Left hindlimb (tissue), 1 donor: ENCODE data around the gene GHR.

Source experiments
- DNase-seq: peaks from one replicate; pipeline ENCODE4 v3.0.0-alpha.2; 2018

GHR gene

DNA sequence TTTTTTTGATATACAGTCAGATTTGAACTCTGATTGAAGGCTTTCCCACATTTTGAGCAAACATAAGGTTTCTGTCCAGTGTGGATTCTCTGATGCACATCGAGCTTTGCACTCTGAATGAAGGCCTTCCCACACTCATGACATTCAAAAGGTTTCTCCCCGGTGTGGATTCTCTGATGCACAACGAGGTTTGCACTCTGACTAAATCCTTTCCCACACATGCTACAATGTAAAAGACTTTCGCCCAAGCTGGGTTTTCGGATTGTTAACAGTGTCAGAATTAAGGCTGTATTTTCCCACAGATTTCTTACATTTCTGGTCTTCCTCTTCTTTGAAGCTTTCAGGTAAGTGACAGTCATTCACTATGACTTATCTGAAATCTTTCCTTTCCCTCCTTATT lies 44.3 kb downstream of the GHR start:
- DNase-seq = no peak

- no peak for DNase-seq
Measured at GRCh38 chr5:42467981-42468524, 44.8 kb downstream of the GHR start.

- DNase-seq = no peak
Measured at GRCh38 chr5:42483472-42484154, 60.4 kb downstream of the GHR start.

DNA sequence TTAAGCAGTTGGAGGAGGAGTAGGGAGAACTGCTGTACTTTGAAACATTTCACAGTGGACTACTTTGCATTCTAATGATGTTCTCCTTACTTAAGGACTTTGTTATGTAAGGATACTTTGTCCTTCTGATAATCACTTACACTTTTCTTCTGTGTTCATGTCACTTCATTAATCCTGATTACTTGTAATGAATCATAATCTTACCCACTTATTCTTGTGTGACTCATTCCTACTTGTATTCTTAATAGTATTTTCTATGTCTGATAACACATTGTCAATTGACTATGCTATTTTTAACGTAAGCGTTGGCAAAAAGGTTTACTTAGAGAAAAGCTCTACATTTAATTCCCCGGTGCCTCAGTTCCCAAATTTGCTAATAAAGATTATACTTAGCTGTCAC lies 63.8 kb downstream of the GHR start:
- no peak for DNase-seq

GRCh38 chr5:42487821-42488220 lies 64.6 kb downstream of the GHR start:
- no peak for DNase-seq

DNA sequence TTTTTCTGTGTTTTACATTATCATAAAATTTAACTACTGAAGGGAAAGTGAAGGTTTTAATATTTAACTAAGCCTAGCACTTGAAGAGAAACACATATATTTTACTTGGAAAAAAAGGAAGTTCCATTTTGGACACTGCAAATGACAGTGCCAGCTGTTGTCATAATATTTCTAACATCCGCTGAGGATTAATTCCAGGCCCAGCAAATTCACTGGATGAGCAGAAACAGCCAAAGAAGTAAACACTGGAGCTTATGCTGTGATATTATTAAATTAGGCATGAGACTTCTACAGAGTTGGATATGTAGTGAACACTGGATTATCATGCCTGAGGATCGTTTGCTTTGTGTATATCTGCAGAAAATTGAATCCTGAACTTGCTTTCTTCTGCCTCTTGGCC lies 67.6 kb downstream of the GHR start:
- no peak for DNase-seq

DNA sequence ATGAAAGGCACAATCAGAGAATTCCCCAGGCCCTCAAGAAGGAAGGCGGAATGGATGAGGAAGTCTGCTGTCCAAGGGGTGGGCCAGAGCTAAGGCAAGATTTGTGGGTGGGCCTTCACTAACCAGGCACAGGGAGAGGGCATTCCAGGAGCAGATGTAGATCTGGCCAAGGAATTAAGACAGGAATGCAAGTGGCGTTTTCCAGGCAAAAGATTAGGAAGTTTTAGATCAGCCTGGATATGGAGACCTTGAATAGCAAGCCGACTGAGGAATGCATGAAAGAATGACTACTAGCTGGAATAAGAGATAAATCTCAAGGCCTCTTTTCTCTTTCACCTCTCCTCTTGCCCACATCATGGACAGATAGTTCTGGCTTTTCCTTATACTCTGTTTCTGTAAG lies 68.5 kb downstream of the GHR start:
- peak; percentile 28 for DNase-seq

DNA sequence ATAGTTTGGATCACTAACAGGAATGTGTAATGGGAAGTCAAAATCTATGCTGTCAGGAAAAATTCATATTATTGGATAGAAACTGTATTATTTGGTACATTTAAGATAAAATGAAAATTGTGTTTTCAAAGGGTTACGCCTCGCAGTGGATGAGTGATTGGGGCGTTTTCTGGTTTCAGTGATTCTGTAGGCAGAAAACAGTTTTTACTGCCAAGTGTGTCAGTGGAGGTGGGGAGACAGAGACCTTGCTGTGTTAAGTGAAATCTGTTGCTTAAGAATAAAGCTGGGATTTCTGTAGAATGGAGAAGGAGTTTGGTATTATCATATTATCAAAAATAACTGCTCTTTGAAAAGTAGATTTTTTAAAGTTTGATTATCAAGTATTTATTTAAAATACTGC lies 69.7 kb downstream of the GHR start:
- no peak for DNase-seq

DNA sequence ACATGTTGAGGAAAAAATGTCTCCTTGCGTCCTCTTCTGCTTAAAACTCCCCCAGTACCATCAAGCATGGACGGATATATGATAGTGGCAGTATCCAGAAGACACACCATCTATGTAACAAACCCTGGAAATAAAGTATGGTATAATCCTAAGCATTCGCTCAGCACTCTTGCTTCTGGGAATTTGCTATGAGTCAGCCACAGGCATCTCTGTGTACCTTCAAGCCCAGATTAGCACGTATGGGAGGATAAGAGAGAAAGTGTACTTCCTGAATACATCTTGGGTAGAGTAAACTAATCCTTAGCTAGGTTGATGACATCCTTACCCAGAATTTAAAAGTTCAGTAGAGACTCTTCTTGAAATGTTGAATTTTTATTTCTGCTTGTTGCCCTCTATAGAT lies 71.2 kb downstream of the GHR start:
- no peak for DNase-seq

DNA sequence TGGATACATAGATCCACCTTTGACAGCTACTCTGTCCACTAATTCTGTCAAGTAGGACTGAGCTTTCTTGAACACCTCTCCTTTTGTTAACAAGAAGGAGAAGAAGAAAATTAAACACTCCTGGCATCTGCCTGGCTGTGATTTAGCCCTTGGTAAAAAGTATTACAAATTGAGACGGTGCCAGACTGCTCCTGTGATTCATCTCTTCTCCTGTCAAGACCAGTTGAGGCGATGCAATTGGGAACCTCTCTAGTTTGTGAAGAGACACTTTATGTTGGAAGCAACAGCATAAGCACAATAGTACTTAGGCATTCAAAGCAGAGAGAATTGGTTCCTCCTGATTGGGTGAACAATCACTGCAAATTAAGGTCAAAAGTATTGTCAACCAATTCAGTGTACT lies 72.7 kb downstream of the GHR start:
- DNase-seq = no peak

- DNase-seq = no peak
Measured at GRCh38 chr5:42496397-42497156, 73.3 kb downstream of the GHR start.

GRCh38 chr5:42498000-42498399 lies 74.8 kb downstream of the GHR start:
- no peak for DNase-seq

- DNase-seq = no peak
Measured at GRCh38 chr5:42499016-42499415, 75.8 kb downstream of the GHR start.

DNA sequence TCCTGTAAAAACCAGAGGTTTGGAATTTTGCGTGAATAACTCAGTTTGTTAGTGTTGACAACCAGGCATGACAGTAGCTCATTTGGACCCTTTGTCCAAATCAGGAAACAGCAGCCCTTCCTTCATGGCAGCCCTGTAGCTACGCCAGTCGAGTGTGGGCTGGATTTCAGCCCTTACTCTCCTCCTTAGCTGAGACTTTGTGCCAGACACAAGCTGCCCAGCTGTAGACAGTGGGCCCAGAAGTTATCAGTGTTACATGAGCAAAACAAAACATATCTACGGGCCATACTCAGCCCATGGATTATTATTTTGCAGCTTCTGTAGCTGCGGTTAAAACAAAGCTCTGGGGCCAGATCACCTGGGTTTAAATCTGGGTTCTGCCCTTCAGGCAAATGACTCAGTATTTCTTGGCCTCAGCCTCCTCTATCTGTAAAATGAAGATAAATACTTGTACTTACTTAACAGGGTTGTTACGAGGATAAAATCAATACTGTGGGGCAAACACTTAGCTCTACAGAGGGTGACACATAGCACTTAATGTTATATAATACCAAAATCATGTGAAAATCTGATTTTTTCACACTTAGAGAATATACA lies 76.9 kb downstream of the GHR start:
- DNase-seq = no peak

GRCh38 chr5:42502613-42503470 lies 79.6 kb downstream of the GHR start:
- no peak for DNase-seq

DNA sequence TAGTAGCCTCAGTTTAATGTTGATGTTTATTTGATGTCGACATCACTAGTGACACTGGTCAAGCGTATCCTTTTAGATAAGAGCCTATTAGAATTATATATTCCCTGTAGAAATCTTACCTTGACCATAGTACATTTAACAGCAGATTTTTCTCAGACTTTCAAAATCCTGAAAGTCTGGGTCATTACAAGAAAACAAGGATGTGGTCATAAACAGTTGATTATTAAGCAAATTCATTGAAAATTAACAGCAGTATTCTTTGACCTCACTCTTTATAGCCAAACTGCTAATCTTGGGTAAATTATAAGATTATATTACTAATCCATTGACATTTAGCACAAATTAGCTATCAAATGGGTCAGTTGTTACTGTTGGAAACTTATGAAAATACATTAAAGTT lies 83.4 kb downstream of the GHR start:
- DNase-seq = no peak

- no peak for DNase-seq
Measured at GRCh38 chr5:42507451-42508097, 84.3 kb downstream of the GHR start.

- DNase-seq = no peak
Measured at GRCh38 chr5:42513246-42513645, 90.0 kb downstream of the GHR start.

GRCh38 chr5:42514754-42515153 lies 91.5 kb downstream of the GHR start:
- no peak for DNase-seq

DNA sequence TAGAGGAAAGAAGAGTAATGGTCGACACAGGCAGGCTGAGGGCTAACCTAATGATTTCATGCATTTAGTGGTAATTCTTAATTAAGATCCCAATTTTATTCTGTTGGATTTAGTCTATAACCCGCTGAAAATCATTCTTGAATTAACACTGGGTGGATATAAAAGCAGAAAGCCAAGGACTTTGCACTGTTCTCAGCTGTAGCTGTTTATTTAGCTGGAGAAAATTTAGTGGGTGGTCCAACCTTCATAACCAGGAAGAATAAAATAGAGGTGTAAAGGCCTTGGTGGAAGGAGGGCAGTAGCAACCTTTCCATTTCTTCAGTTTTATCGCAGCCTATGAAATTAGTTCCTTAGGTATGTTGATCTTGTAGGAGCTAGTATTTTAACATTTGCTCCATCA lies 92.3 kb downstream of the GHR start:
- DNase-seq = no peak

- no peak for DNase-seq
Measured at GRCh38 chr5:42516282-42517042, 93.2 kb downstream of the GHR start.

GRCh38 chr5:42517164-42517563 lies 93.9 kb downstream of the GHR start:
- DNase-seq = no peak
